GM21423 (cell line): ENCODE results near the gene RPL10.

Source experiments
- ATAC-seq: cut with Tn5 transposase; IDR thresholded peaks from one replicate; pipeline ENCODE4 v1.9.1; 2021; ENCODE audit warnings: mild to moderate bottlenecking, moderate library complexity; ENCODE audit not compliant: unreplicated experiment

Gene RPL10

GRCh38 chrX:154397888-154398667, at the start of gene RPL10:
TSS of gene RPL10 (plus strand) at chrX:154398377. CDS start at chrX:154398520, 143 bp downstream.
- ATAC-seq: peak; percentile 78

- no peak for ATAC-seq
Observed at GRCh38 chrX:154348646-154349358, 49.4 kb upstream of the RPL10 start.

GRCh38 chrX:154349359-154349935, 48.7 kb upstream of the RPL10 start:
- no peak for ATAC-seq

DNA sequence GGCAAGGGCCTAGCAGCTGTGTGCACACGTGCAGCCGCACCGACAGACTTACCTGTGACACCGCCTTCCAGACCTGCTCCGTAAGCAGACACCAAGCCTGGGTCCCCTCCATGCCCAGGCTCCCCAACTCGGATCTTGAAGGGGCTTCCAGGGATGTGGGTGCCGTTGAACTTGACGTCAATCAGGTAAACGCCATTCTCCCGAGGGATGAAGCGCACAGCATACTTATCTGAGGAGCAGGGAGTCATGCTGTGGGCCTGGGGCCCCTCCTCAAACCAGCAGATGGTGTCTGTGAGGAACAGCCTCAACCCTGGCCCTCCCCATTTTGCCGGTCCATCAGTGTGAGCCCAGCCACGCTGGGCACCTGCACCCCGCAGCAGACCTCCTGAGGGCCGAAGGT, 48.2 kb upstream of the RPL10 start:
- ATAC-seq: no peak

DNA sequence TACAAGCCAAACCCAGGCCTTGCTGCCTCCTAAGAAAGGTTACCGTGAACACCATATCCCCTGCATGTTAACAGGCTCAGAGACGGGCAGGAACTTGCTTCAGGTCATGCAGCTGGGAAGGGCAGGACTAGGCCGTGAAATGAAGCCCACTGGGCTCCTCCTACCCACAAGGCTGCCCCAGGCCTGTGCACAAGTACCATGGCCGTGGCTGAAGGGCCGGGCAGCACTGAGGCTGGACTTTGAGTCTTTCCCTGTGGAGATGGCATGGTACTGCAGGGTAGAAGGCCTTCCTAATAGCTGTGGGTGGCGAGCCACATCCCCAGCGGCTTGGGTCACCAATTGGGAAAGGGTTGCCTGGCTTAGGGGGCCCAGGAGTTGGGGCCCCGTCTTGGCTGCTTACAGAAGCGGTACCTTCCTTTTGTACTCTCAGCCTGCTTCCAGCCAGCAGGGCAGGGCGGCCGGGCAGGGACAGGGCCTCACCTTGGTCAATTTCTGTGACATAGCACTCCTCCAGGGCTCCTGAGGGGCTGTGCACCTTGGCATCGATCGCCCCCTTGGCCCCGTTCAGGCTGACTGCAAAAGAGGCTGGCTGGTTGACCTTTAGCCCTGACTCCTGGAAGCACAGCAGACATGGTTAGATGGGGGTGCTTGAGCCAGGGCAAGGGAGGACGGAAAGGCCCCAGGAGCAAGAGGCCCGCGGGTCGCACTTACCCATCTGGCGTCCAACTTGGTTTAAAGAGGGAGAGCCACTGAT, 47.6 kb upstream of the RPL10 start:
- no peak for ATAC-seq

- ATAC-seq: no peak
Observed at GRCh38 chrX:154351183-154352011, 46.8 kb upstream of the RPL10 start.

DNA sequence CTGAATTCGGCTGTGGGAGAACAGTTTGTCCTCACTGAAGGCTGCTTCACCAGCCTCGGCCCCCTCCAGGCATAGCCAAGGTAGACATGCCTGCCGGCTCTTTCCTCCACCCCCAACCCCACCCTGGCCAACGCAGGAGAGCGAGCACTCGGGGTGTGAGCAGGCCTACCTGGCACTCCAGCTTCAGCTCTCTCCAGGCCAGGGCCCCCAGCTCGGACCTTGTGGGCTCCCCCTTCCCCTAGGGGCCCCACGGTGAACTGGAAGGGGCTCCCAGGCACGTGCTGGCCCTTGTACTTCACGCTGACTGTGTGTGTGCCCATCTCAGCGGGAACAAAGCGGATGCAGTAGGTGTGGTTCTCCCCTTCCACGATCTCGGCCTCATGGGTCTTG, 46.2 kb upstream of the RPL10 start:
- no peak for ATAC-seq

DNA sequence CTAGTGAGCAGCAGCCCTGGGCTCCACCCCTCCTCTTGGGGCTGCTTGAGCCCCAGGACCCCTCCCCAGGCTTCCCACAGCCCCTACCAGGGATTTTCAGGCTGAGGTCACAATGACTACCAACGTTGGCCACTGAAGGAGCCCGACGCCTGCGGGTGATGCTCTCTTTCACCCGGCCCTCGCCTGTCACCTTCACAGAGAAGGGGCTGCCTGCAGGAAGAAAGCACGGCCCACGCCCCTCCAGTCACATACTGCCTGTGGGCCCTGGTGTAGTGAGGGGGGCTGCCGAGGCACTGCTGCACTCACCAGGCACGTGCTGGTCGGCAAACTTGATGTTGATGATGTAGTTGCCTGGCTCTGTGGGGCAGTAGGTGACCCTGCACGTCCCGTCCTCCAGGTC, 45.7 kb upstream of the RPL10 start:
- ATAC-seq: no peak

DNA sequence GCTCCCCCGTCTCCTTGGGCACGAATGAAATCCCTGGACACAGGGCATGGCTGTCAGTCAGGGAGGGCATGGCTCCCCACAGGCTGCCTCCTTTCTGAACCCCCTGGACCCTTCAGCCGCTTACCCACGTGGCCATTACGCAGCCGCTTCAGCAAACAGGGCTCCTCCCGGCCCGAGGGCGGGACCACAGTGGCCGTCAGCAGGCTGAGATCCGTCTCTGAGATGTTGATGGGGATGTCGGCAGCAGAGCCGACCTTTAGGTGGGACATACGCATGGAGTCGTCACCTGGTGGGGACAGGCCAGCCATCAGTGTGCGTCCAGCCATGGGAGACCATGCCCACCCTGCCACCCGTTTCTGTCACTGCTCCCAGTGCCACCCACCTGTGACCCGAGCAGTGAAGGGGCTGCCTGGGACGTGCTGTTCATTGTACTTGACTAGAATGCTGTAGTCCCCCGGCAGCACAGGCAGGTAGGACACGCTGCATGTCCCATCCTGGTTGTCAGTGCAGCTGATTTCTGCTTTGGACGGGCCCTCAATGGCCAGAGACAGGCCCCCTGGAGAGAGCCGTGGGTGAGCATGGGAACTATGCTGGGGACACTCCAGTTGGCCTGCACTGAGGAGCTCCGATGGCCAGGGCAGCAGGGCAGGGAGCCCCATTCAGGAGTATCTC, 44.9 kb upstream of the RPL10 start:
- ATAC-seq: no peak

GRCh38 chrX:154354013-154354412, 44.2 kb upstream of the RPL10 start:
- ATAC-seq: no peak

GRCh38 chrX:154354516-154354915, 43.7 kb upstream of the RPL10 start:
- no peak for ATAC-seq

DNA sequence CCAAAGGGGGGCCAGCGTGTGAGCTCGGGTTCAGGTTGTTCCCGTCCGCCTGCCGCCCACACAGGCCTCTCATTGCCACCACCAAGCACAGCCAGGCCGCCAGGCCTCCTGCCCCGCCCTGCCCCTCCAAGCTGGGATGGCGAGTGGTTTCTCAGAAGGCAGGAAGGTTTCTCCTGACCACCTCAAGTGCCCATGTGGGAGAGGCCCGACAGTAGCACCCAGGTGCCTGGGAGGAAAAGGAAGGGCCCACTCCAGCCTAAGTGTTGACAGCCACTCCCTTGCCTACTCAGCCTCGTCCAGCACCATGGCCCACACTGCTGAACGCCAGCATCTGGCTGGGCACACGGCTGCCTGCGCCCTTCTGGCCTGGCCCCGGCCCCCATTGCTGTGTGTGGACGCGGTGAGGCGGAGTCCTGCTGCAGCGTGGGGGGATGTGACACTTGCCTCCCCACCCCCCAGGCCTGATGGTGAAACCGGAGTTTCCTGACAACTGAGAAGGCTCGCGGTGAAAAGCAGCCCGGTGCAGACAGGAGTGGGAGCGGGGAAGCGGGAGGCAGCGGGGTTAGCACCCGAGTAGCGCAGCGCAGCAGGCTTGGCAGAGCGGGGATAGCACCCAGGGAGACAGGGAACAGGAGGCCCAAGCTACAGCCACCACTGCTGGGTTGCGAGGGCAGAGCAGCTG, 42.9 kb upstream of the RPL10 start:
- ATAC-seq: no peak

DNA sequence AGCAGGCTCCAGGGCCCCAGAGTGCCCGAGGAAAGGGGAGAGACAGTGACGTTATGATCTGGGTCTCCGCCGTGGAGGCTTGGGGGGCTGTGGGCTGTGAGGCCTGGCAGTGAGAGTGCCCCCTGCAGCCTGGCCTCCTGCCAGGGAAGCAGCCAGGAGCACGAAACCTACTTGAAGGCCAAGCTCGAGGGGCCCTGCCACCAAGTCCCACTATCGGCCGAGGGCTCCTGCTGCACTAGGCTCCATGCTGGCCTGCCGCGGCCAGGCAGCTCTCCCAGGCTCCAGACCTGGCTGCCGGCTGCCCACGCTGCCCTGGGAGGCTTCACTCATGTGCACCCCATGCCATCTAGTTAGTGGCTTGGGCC, 42.4 kb upstream of the RPL10 start:
- no peak for ATAC-seq

- ATAC-seq: no peak
Observed at GRCh38 chrX:154356596-154356995, 41.6 kb upstream of the RPL10 start.

DNA sequence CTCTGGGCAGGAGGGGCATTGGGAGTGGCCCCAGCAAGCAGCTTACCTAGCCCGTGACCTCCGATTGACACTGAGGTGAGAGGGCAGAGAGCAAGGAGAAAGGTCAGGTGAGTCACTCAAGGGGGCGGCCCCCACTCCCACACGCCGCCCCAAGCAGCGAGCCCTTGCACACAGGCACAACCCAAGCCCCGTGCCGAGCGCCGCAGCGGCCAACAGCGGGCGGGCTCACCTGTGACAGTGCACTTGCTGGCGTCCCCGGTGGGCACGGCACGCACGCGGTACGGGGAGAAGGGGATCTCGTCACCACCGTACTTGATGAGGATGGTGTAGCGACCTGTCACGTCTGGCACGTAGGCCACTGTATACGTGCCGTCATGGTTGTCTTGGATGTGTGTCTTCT, 41.0 kb upstream of the RPL10 start:
- ATAC-seq: no peak

DNA sequence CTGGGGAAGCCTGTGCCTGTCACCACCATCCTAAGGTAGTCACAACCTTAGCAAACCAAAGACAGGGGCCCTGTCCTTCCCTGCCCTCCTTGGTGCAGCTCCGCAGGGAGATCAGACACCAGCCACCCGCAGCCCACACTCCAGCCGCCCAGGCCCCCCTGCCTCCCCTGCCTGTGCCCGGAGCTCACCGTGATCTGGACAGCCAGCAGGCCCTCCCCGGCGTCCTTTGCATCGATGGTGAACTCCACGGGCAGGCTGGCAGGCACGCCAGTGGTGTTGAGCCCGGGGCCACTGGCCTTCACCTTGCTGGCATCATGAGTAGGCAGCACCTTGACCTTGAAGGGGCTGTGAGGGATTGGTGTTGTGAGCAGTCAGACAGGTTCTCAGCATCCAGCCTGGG, 40.2 kb upstream of the RPL10 start:
- ATAC-seq: no peak

DNA sequence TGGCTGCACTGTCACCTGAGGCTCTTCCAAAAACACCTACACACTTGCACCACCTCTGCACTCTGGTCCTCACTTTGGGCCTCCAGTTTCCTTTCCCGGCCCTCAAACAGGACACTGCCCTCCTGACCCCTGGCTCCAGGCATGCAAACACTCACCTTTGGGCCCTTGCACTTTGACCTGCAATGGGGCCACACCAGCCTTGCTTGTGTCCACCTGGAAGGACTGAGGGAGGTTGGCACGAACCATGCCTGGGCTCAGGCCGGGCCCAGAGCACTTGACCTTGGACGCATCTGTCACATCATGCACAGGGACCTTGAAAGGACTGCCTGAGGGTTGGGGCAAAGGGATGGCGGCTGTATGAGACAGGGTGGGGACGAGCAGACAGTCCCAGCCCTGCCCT, 39.3 kb upstream of the RPL10 start:
- ATAC-seq: no peak

GRCh38 chrX:154359362-154360154, 38.6 kb upstream of the RPL10 start:
- no peak for ATAC-seq
